ENCODE data around the gene ZNF778. TPM values are rescaled to one million over a fixed set of nuclear protein-coding genes. Genes with fewer than 3 reads are reported as not detected.
A peak's percentile ranks its signal among the peaks of the same experiment; 100 is the strongest.

ZNF778 gene
- total and polyA plus RNA-seq, 2 of the 13 experiments (the other 11 are each of a cell fraction or from before 2014, with no cell fraction given): 3.8 to 7.2 TPM

DNA sequence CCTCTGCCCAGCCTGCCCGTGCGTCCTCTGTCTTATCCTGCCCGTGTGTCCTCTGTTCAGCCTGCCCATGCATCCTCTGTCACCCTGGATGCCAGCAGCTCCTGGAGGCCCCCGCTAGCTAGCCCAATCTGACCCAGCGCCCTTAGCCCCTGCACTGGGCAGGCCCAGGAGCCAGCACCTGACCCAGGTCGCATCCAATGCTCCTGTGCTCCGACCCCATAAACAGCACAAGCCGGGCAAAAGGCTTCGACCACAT lies 32.9 kb upstream of the ZNF778 start:
- Histone ChIP-seq H4K20me1 (ENCODE audit: insufficient read depth, low read length) (peaks cover 31% of the 10 kb centered on the region), H3K4me2 (ENCODE audit: low read depth, low read length) (no peak overlapping the region), H2AFZ (ENCODE audit: low read length) (no peak overlapping the region), H3K9me3 (ENCODE audit: low read length) (no peaks in the 10 kb centered on the region), H3K9ac (ENCODE audit: insufficient read depth, low read depth, low read length) (no peak overlapping the region), H3K27ac (ENCODE audit: extremely low read length, insufficient read depth, low read length) (no peak overlapping the region), H3K4me1 (ENCODE audit: insufficient read depth, low read length) (peaks cover 31% of the 10 kb centered on the region), H3K4me3 (replicated peaks in 1 of 3; ENCODE audit: insufficient read depth in 1 of 3, low read depth in 2 of 3, low read length in 3 of 3) (no peak overlapping the region), H3K36me3 (replicated peaks in 1 of 2; ENCODE audit: control insufficient read depth in 1 of 2, insufficient read depth in 2 of 2, low read length in 2 of 2) (no peaks in the 10 kb centered on the region), H3K27me3 (ENCODE audit: control insufficient read depth in 1 of 2, insufficient read depth in 2 of 2, low read length in 2 of 2) (peaks cover 10 to 44% of the 10 kb centered on the region in 2 experiments), H3K79me2 (ENCODE audit: insufficient read depth, low read length) (no peaks in the 10 kb centered on the region)
- ChIA-PET POLR2A (interaction anchor here (1.3 to 1.4 kb wide), 2 partner anchors 11 to 13 kb away, joined by 3 to 5 read pairs; partner anchors contain the start of gene CDH15), CTCF (ENCODE audit: low intra/inter-chr PET ratio, low total read pairs) (interaction anchor here (1.8 kb wide), 1 partner anchor 32 kb away, joined by 6 read pairs; no protein-coding TSS in a partner anchor)
- ATAC-seq (peak; percentile 16; the same call in 2 of the 3 replicates), DNase-seq (ENCODE audit: low spot score) (no peak), FAIRE-seq (no peak)
- intact Hi-C loops (cut with micrococcal nuclease; ENCODE audit: unreplicated experiment): loop anchor here (2.0 kb wide), 1 partner anchor 16 kb away; the partner anchor contains the start of gene SLC22A31
- BruUV-seq (replicated peaks): no TSS peak
- in situ Hi-C loops (cut with HindIII; ENCODE audit: extremely low pct_ligation_motif_present, low pct_unique_long_range_greater_than_20kb): no loop called here
- 16% methylated on average over 9 of the region's 9 CpGs for WGBS (ENCODE audit: low lambda C conversion rate)
- TF ChIP-seq, protein P1, sequence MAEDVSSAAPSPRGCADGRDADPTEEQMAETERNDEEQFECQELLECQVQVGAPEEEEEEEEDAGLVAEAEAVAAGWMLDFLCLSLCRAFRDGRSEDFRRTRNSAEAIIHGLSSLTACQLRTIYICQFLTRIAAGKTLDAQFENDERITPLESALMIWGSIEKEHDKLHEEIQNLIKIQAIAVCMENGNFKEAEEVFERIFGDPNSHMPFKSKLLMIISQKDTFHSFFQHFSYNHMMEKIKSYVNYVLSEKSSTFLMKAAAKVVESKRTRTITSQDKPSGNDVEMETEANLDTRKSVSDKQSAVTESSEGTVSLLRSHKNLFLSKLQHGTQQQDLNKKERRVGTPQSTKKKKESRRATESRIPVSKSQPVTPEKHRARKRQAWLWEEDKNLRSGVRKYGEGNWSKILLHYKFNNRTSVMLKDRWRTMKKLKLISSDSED (CRISPR knock-in tag; IDR thresholded peaks at IDR 0.05): no peak
- TF ChIP-seq, protein P2, sequence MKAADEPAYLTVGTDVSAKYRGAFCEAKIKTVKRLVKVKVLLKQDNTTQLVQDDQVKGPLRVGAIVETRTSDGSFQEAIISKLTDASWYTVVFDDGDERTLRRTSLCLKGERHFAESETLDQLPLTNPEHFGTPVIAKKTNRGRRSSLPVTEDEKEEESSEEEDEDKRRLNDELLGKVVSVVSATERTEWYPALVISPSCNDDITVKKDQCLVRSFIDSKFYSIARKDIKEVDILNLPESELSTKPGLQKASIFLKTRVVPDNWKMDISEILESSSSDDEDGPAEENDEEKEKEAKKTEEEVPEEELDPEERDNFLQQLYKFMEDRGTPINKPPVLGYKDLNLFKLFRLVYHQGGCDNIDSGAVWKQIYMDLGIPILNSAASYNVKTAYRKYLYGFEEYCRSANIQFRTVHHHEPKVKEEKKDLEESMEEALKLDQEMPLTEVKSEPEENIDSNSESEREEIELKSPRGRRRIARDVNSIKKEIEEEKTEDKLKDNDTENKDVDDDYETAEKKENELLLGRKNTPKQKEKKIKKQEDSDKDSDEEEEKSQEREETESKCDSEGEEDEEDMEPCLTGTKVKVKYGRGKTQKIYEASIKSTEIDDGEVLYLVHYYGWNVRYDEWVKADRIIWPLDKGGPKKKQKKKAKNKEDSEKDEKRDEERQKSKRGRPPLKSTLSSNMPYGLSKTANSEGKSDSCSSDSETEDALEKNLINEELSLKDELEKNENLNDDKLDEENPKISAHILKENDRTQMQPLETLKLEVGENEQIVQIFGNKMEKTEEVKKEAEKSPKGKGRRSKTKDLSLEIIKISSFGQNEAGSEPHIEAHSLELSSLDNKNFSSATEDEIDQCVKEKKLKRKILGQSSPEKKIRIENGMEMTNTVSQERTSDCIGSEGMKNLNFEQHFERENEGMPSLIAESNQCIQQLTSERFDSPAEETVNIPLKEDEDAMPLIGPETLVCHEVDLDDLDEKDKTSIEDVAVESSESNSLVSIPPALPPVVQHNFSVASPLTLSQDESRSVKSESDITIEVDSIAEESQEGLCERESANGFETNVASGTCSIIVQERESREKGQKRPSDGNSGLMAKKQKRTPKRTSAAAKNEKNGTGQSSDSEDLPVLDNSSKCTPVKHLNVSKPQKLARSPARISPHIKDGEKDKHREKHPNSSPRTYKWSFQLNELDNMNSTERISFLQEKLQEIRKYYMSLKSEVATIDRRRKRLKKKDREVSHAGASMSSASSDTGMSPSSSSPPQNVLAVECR (CRISPR knock-in tag; IDR thresholded peaks at IDR 0.05; ENCODE audit: borderline replicate concordance): peak; percentile 41; the same call in 1 of the 2 replicates
- no peak for TF ChIP-seq MYNN (CRISPR knock-in tag; IDR thresholded peaks at IDR 0.05; ENCODE audit: low read depth)
- TF ChIP-seq HNRNPL (IDR thresholded peaks at IDR 0.05; ENCODE audit: low read depth, low read length): 0 out of 2 replicates have a peak, but pooled peaks have one; percentile 8
- TF ChIP-seq PAX8 (CRISPR knock-in tag; IDR thresholded peaks at IDR 0.05; ENCODE audit: borderline replicate concordance): no peak
- TF ChIP-seq GFI1 (CRISPR knock-in tag; IDR thresholded peaks at IDR 0.05; ENCODE audit: borderline replicate concordance): no peak
- 0 out of 2 replicates have a peak, but pooled peaks have one; percentile 1 for TF ChIP-seq ZFY (CRISPR knock-in tag; IDR thresholded peaks at IDR 0.05)
- TF ChIP-seq SPEN (CRISPR knock-in tag; IDR thresholded peaks at IDR 0.05; ENCODE audit: low read depth): no peak
- TF ChIP-seq ARNT2 (CRISPR knock-in tag; IDR thresholded peaks at IDR 0.05; ENCODE audit: low read depth): 0 out of 2 replicates have a peak, but pooled peaks have one; percentile 15
- TF ChIP-seq SP5 (CRISPR knock-in tag; IDR thresholded peaks at IDR 0.05; ENCODE audit: borderline replicate concordance, low read depth): no peak
- TF ChIP-seq MXD4 (CRISPR knock-in tag; IDR thresholded peaks at IDR 0.05): no peak
- TF ChIP-seq, protein P3, sequence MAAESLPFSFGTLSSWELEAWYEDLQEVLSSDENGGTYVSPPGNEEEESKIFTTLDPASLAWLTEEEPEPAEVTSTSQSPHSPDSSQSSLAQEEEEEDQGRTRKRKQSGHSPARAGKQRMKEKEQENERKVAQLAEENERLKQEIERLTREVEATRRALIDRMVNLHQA (CRISPR knock-in tag; IDR thresholded peaks at IDR 0.05): no peak
- no peak for TF ChIP-seq ZNF383 (CRISPR knock-in tag; IDR thresholded peaks at IDR 0.05; ENCODE audit: borderline replicate concordance)
- 0 out of 2 replicates have a peak, but pooled peaks have one; percentile 56 for TF ChIP-seq ZNF724P (CRISPR knock-in tag; IDR thresholded peaks at IDR 0.05; ENCODE audit: borderline replicate concordance)
- no peak for TF ChIP-seq POLR2G (IDR thresholded peaks at IDR 0.05; ENCODE audit: low read depth, low read length)
- TF ChIP-seq NR2F2 (IDR thresholded peaks at IDR 0.05; ENCODE audit: borderline replicate concordance, low read depth): no peak
- no peak for TF ChIP-seq TCF12 (IDR thresholded peaks at IDR 0.05)
- no peak for TF ChIP-seq TCF12 (CRISPR knock-in tag; IDR thresholded peaks at IDR 0.05)
- no peak for TF ChIP-seq ZNF746 (CRISPR knock-in tag; IDR thresholded peaks at IDR 0.05)
- no peak for TF ChIP-seq PHF5A (CRISPR knock-in tag; IDR thresholded peaks at IDR 0.05; ENCODE audit: low read depth, unreplicated experiment)

Measured in HepG2 (cell line).